ENCODE measurements around the gene NHP2.

The NHP2 gene

GRCh38 chr5:178194026-178194425 is 40.3 kb upstream of the NHP2 start:
- TF ChIP-seq CTCF (IDR thresholded peaks at IDR 0.05): no peak
- H3K4me2 ChIP-seq (ENCODE audit: low read length): no peak overlapping the region
- no peak overlapping the region for H3K4me3 ChIP-seq (ENCODE audit: low read depth, low read length)
- no peaks in the 10 kb centered on the region for H3K9me3 ChIP-seq (ENCODE audit: control insufficient read depth, low read length)
- no peak overlapping the region for H3K9ac ChIP-seq
- H3K36me3 ChIP-seq (ENCODE audit: control insufficient read depth, insufficient read depth, low read length): no peaks in the 10 kb centered on the region
- H3K27me3 ChIP-seq (ENCODE audit: control insufficient read depth, insufficient read depth, low read length): no peaks in the 10 kb centered on the region
- H3K27ac ChIP-seq: no peak overlapping the region
- no peak overlapping the region for H2AFZ ChIP-seq
- H3K79me2 ChIP-seq: no peaks in the 10 kb centered on the region
- peaks cover 2% of the 10 kb centered on the region for H3K4me1 ChIP-seq

- H3K36me3 ChIP-seq (ENCODE audit: control insufficient read depth, insufficient read depth, low read length): no peaks in the 10 kb centered on the region
- TF ChIP-seq CTCF (IDR thresholded peaks at IDR 0.05): no peak
- no peaks in the 10 kb centered on the region for H3K79me2 ChIP-seq
- no peak overlapping the region for H3K27ac ChIP-seq
- H3K4me3 ChIP-seq (ENCODE audit: low read depth, low read length): no peak overlapping the region
- no peaks in the 10 kb centered on the region for H3K27me3 ChIP-seq (ENCODE audit: control insufficient read depth, insufficient read depth, low read length)
- H3K4me2 ChIP-seq (ENCODE audit: low read length): no peak overlapping the region
- H2AFZ ChIP-seq: no peak overlapping the region
- H3K9ac ChIP-seq: no peak overlapping the region
- H3K9me3 ChIP-seq (ENCODE audit: control insufficient read depth, low read length): no peaks in the 10 kb centered on the region
- peaks cover 2% of the 10 kb centered on the region for H3K4me1 ChIP-seq
These were observed 39.6 kb upstream of the NHP2 start for GRCh38 chr5:178193251-178193809.

- H3K4me1 ChIP-seq: peaks cover 2% of the 10 kb centered on the region
- no peak overlapping the region for H3K9ac ChIP-seq
- no peak overlapping the region for H3K4me2 ChIP-seq (ENCODE audit: low read length)
- no peak overlapping the region for H2AFZ ChIP-seq
- no peak overlapping the region for H3K4me3 ChIP-seq (ENCODE audit: low read depth, low read length)
- H3K27ac ChIP-seq: no peak overlapping the region
- TF ChIP-seq CTCF (IDR thresholded peaks at IDR 0.05): no peak
- no peaks in the 10 kb centered on the region for H3K36me3 ChIP-seq (ENCODE audit: control insufficient read depth, insufficient read depth, low read length)
- H3K27me3 ChIP-seq (ENCODE audit: control insufficient read depth, insufficient read depth, low read length): no peaks in the 10 kb centered on the region
- H3K79me2 ChIP-seq: no peaks in the 10 kb centered on the region
- H3K9me3 ChIP-seq (ENCODE audit: control insufficient read depth, low read length): no peaks in the 10 kb centered on the region
These were observed 39.1 kb upstream of the NHP2 start for GRCh38 chr5:178192787-178193186.

- Histone ChIP-seq H3K27me3 (ENCODE audit: control insufficient read depth, insufficient read depth, low read length) (no peaks in the 10 kb centered on the region), H3K4me3 (ENCODE audit: low read depth, low read length) (no peak overlapping the region), H3K4me1 (peaks cover 2% of the 10 kb centered on the region), H3K4me2 (ENCODE audit: low read length) (no peak overlapping the region), H3K36me3 (ENCODE audit: control insufficient read depth, insufficient read depth, low read length) (no peaks in the 10 kb centered on the region), H3K27ac (peak overlapping the region; percentile 37), H2AFZ (no peak overlapping the region), H3K9me3 (ENCODE audit: control insufficient read depth, low read length) (no peaks in the 10 kb centered on the region), H3K9ac (no peak overlapping the region), H3K79me2 (no peaks in the 10 kb centered on the region)
- TF ChIP-seq CTCF (IDR thresholded peaks at IDR 0.05): no peak
These were observed 38.6 kb upstream of the NHP2 start for GRCh38 chr5:178192244-178192643.

- no peak overlapping the region for H3K4me3 ChIP-seq (ENCODE audit: low read depth, low read length)
- peaks cover 3% of the 10 kb centered on the region for H3K4me1 ChIP-seq
- no peak for TF ChIP-seq CTCF (IDR thresholded peaks at IDR 0.05)
These were observed 38.0 kb upstream of the NHP2 start for GRCh38 chr5:178191661-178192060.

More at GRCh38 chr5:178191661-178192060, 38.0 kb upstream of the NHP2 start:
- H3K36me3 ChIP-seq (ENCODE audit: control insufficient read depth, insufficient read depth, low read length): no peaks in the 10 kb centered on the region
- H2AFZ ChIP-seq: no peak overlapping the region
- no peak overlapping the region for H3K4me2 ChIP-seq (ENCODE audit: low read length)
- H3K27me3 ChIP-seq (ENCODE audit: control insufficient read depth, insufficient read depth, low read length): no peaks in the 10 kb centered on the region
- peak overlapping the region; percentile 37 for H3K27ac ChIP-seq
- no peaks in the 10 kb centered on the region for H3K79me2 ChIP-seq
- H3K9me3 ChIP-seq (ENCODE audit: control insufficient read depth, low read length): no peaks in the 10 kb centered on the region
- no peak overlapping the region for H3K9ac ChIP-seq

Data from parathyroid adenoma (tissue), 2 donors.